ENCODE results near the gene PRKCH.

- TF ChIP-seq CTCF (IDR thresholded peaks at IDR 0.05; ENCODE audit: extremely low read depth in 1 of 2, insufficient read depth in 1 of 2, low read depth in 1 of 2, low read length in 2 of 2), result no peak
- no peak for TF ChIP-seq POLR2AphosphoS5 (IDR thresholded peaks at IDR 0.05; ENCODE audit: insufficient read depth, low read depth, low read length)
Observed at GRCh38 chr14:61513986-61514830, 192.8 kb downstream of the PRKCH start.
